Ovary (tissue), 3 donors: ENCODE data around the gene FSTL5.

Source experiments
- EP300 ChIP-seq: sonication (generic); formaldehyde crosslinking; IDR thresholded peaks from one replicate; pipeline ENCODE4 v1.6.1; 2017; ENCODE audit warnings: antibody characterized with exemption
- TF ChIP-seq, protein P1 (sequence below), 3 donors: fragments of 450-650 bp in 2 of 3; fragments of 200-600 bp in 1 of 3; IDR thresholded peaks; one replicate each; pipeline versions ENCODE4 v1.5.1 to v1.8.0; 2016 to 2022; ENCODE audit warnings: antibody characterized with exemption in 3 of 3, mild to moderate bottlenecking in 1 of 3
- donor health status: DM: no; HTN: no; CAD: no.

GRCh38 chr4:161658676-161659075 lies 505.1 kb downstream of the FSTL5 start:
- TF ChIP-seq, protein P1, sequence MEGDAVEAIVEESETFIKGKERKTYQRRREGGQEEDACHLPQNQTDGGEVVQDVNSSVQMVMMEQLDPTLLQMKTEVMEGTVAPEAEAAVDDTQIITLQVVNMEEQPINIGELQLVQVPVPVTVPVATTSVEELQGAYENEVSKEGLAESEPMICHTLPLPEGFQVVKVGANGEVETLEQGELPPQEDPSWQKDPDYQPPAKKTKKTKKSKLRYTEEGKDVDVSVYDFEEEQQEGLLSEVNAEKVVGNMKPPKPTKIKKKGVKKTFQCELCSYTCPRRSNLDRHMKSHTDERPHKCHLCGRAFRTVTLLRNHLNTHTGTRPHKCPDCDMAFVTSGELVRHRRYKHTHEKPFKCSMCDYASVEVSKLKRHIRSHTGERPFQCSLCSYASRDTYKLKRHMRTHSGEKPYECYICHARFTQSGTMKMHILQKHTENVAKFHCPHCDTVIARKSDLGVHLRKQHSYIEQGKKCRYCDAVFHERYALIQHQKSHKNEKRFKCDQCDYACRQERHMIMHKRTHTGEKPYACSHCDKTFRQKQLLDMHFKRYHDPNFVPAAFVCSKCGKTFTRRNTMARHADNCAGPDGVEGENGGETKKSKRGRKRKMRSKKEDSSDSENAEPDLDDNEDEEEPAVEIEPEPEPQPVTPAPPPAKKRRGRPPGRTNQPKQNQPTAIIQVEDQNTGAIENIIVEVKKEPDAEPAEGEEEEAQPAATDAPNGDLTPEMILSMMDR (IDR thresholded peaks at IDR 0.05): no peak
- no peak for TF ChIP-seq EP300
